ENCODE results near the gene ADH4.

ADH4 gene

DNA sequence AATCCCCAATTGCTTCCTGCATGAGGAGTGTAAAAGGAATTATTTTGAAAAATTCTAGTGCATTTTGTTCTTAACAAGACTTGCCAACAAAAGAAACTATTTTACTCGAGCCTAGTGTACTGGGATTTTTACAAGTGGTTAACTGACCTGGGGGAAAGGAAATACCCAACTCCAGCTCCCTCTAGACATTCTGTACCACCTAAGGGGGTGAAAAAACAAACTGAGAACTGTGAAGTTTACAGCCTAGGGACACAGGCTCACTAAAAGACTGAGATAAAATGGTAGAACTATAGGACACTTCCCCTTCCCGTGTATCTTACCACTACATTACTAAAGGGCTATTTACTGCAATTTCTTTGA, 52.9 kb downstream of the ADH4 start:
- Mint-ChIP-seq H3K9me3 (peaks cover 26% of the 10 kb centered on the region), H3K36me3 (ENCODE audit: low read depth) (peaks cover 31% of the 10 kb centered on the region), H3K27ac (peak overlapping the region; percentile 94), H3K4me3 (peak overlapping the region; percentile 96), H3K4me1 (peaks cover 48% of the 10 kb centered on the region), H3K27me3 (ENCODE audit: low read depth, poor library complexity) (no peaks in the 10 kb centered on the region)
- no peak for DNase-seq
- TF ChIP-seq, protein P1, sequence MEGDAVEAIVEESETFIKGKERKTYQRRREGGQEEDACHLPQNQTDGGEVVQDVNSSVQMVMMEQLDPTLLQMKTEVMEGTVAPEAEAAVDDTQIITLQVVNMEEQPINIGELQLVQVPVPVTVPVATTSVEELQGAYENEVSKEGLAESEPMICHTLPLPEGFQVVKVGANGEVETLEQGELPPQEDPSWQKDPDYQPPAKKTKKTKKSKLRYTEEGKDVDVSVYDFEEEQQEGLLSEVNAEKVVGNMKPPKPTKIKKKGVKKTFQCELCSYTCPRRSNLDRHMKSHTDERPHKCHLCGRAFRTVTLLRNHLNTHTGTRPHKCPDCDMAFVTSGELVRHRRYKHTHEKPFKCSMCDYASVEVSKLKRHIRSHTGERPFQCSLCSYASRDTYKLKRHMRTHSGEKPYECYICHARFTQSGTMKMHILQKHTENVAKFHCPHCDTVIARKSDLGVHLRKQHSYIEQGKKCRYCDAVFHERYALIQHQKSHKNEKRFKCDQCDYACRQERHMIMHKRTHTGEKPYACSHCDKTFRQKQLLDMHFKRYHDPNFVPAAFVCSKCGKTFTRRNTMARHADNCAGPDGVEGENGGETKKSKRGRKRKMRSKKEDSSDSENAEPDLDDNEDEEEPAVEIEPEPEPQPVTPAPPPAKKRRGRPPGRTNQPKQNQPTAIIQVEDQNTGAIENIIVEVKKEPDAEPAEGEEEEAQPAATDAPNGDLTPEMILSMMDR (IDR thresholded peaks at IDR 0.05), result no peak

DNA sequence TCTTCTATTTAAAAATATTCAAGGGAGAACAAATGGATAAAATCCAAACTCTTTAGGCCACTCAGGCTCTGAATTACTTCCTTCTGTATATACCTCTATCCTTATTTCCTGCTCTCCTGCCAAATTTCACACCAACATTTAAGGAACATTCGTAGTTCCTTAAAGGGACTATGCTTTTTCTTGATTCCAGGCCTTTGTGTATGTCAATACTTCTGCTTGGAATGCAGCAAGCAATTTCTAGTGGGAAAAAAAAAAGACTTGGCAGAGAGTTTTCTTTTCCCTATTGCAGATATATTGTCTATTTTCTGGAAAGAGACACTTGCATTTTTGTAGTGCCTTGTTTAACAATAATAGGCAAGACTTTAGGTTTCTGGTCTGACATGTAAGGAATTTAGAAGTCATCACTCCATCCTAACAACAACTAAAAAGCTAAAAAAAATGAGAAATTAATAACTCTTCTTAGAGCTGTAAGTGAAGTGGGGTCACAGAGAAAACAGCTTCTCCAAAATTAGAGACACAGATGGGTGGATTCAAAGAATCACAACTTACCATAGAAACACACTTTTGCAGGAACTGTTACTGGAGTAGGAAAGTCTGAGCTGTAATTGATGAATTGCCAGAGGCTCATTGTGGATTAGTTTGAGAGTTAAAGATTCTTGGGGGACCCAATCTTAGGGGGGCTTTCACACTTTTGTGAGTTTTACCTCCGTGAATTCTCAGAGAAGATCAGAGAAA, 53.4 kb downstream of the ADH4 start:
- Mint-ChIP-seq H3K27ac (peak overlapping the region; percentile 94), H3K9me3 (peaks cover 26% of the 10 kb centered on the region), H3K4me3 (peak overlapping the region; percentile 96), H3K27me3 (ENCODE audit: low read depth, poor library complexity) (no peaks in the 10 kb centered on the region), H3K4me1 (peaks cover 50% of the 10 kb centered on the region), H3K36me3 (ENCODE audit: low read depth) (peaks cover 33% of the 10 kb centered on the region)
- TF ChIP-seq, protein P1 (IDR thresholded peaks at IDR 0.05), result no peak
- no peak for DNase-seq

DNA sequence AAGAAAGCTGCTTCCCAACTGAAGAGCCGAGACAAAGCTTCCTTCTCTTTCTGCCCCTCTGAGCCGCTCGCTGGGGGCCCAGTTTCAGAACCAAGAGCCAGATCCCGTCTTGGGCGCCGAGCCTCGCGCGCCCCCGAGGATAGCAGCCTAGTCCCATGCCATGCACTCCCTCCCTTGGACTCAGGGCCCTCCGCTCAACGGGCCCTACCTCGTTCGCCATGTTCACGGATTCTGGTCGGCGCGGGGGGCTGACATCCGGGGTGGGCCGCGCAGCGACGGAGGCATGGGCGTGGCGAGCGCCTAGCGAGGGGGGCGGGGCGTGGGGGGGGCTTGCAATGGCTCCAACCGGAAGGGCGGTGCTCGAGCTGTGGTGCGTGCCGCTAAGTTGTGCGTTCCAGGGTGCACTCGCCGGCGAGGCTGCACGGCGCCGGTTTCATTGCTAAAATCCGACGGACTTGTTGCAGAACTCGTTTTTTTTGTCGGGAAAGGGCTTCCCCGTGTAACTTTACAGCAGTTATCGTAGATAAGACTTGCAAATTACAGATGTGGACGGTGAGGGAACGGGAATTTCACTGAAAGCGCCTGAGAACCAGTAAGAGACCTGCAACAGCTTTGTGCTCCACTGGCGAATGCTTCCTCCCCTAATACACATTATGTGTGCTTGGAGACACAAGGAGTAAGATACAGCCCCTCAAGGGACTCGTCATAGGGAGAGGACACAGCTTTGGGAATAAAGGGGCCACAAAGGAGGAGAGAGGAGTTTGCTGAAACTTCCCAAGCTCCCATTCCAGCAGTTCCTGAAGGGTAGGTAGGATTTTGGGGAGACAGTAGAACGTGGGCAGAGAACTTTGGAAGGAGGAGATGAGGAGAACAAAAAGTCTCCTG, 55.4 kb downstream of the ADH4 start, which contains the start of gene ADH5:
ADH5 (minus strand) TSS at position 308 of the 885 bp plus-strand sequence; CDS start at position 220, 88 bp downstream.
- Mint-ChIP-seq H3K27me3 (ENCODE audit: low read depth, poor library complexity) (no peaks in the 10 kb centered on the region), H3K4me1 (peaks cover 55% of the 10 kb centered on the region), H3K27ac (peak within 1 kb of the TSS; percentile 99), H3K9me3 (peaks cover 20% of the 10 kb centered on the region), H3K36me3 (ENCODE audit: low read depth) (peaks cover 51% of the 10 kb centered on the region), H3K4me3 (peak within 1 kb of the TSS; percentile 96)
- TF ChIP-seq, protein P1 (IDR thresholded peaks at IDR 0.05), result no peak
- DNase-seq, result peak; percentile 86

DNA sequence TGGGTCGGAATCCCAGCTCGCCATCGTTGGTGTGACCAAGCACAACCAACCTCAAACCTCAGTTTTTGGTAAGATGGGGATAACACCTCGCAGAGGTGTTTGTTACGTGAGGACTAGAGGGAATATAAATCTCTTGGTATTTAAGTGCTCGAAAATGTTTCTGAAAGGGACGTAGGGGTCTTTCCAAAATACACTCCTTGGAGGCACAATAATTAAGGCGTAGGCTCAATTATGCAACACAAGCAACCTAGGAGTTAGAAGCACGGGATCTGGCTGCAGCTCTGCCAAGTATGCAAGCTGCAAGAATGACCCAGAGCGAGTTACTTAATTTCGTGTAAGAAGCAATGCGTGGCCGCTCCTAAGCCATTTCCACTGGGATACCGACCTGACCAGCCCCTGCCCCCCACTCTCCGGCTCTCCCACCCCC, 56.1 kb downstream of the ADH4 start:
- Mint-ChIP-seq H3K4me3 (peak overlapping the region; percentile 96), H3K4me1 (peaks cover 55% of the 10 kb centered on the region), H3K36me3 (ENCODE audit: low read depth) (peaks cover 52% of the 10 kb centered on the region), H3K9me3 (peaks cover 15% of the 10 kb centered on the region), H3K27me3 (ENCODE audit: low read depth, poor library complexity) (no peaks in the 10 kb centered on the region), H3K27ac (peak overlapping the region; percentile 99)
- DNase-seq, result no peak
- TF ChIP-seq, protein P1 (IDR thresholded peaks at IDR 0.05), result no peak

DNA sequence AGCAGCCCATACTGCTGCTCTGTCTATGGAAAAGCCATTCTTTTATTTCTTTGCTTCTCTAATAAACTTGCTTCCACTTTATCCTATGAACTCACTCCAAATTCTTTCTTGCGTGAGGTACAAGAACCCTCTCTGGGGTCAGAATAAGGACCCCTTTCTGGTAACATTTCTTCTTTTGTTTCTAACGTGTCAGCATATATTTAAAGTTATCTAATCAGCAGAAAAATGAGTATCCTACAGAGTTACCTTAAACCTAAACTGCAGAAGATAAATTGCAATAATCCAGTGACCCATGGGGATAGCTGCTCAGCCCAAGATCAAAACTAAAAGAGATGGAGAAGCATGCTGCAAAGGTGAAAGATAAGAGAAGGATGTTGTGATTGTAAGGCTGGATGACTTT, 59.5 kb downstream of the ADH4 start:
- TF ChIP-seq, protein P1 (IDR thresholded peaks at IDR 0.05), result no peak
- H3K4me1 Mint-ChIP-seq, result peaks cover 31% of the 10 kb centered on the region
- H3K9me3 Mint-ChIP-seq, result no peaks in the 10 kb centered on the region
- H3K36me3 Mint-ChIP-seq (ENCODE audit: low read depth), result peaks cover 56% of the 10 kb centered on the region
- H3K4me3 Mint-ChIP-seq, result no peak overlapping the region
- no peaks in the 10 kb centered on the region for H3K27me3 Mint-ChIP-seq (ENCODE audit: low read depth, poor library complexity)
- no peak for DNase-seq
- H3K27ac Mint-ChIP-seq, result no peak overlapping the region
